Myometrial cell (primary cell): ENCODE results near the gene SCYGR3. TPM values are rescaled to one million over a fixed set of nuclear protein-coding genes. Genes with fewer than 3 reads are reported as not detected.

ENCODE experiments used
- total RNA-seq: library from RNA; depleted of rRNA; stranded (reverse); fragments of >200 nt; gene quantifications from 2 replicates; pipeline ENCODE4 v1.2.3, GENCODE V29; 2015

The SCYGR3 gene
- not detected in 2 replicates for total RNA-seq

GRCh38 chr2:227614740-227615139 lies at the start of gene SCYGR3:
TSS of gene SCYGR3 (minus strand) at chr2:227614840. CDS start at chr2:227614840, 0 bp downstream.

GRCh38 chr2:227617316-227618230 lies 2.9 kb upstream of the SCYGR3 start, which contains the start of gene SCYGR4:
TSS of gene SCYGR4 (plus strand) at chr2:227617498. CDS start at chr2:227617498, 0 bp downstream.

GRCh38 chr2:227598835-227599503 lies 15.7 kb downstream of the SCYGR3 start, which contains the start of gene SCYGR2:
TSS of gene SCYGR2 (plus strand) at chr2:227598893. CDS start at chr2:227598893, 0 bp downstream.

Other genes starting within 250 kb of the SCYGR3 start
- not detected in 2 replicates for gene TM4SF20, start 235.5 kb downstream of the SCYGR3 start, total RNA-seq
- not detected in 2 replicates for gene SCYGR1, start 226.9 kb downstream of the SCYGR3 start, total RNA-seq
- 67.7 and 71.4 TPM in 2 replicates for gene AGFG1, start 142.7 kb downstream of the SCYGR3 start, total RNA-seq
- gene SCYGR2, start 15.9 kb downstream of the SCYGR3 start, total RNA-seq, result not detected in 2 replicates
- gene SCYGR4, start 2.7 kb upstream of the SCYGR3 start, total RNA-seq, result not detected in 2 replicates
- not detected in 2 replicates for gene SCYGR5, start 52.0 kb upstream of the SCYGR3 start, total RNA-seq
- not detected in 2 replicates for gene SLC19A3, start 103.2 kb upstream of the SCYGR3 start, total RNA-seq
- gene SCYGR6, start 109.9 kb upstream of the SCYGR3 start, total RNA-seq, result not detected in 2 replicates
- not detected in 2 replicates for gene SCYGR7, start 113.5 kb upstream of the SCYGR3 start, total RNA-seq
- not detected in 2 replicates for gene SCYGR8, start 131.1 kb upstream of the SCYGR3 start, total RNA-seq
- gene CCL20, start 199.0 kb upstream of the SCYGR3 start, total RNA-seq, result 0.18 and 0.86 TPM in 2 replicates